OCI-LY3 (cell line): ENCODE measurements around the gene LONP1.

ENCODE experiments used
- H2AFZ ChIP-seq: fragments of 200-600, 300-600 bp; shearing (Covaris generic); 2 replicates; pipeline ENCODE4 v1.6.0; 2014; ENCODE audit warnings: antibody characterized with exemption, low read depth, low read length
- H3K27ac ChIP-seq: fragments of 200-600, 300-600 bp; sonication (generic); 2 replicates; pipeline ENCODE4 v1.5.1; 2014; ENCODE audit warnings: mild to moderate bottlenecking, low read length, moderate library complexity, mixed read lengths
- H3K27me3 ChIP-seq: fragments of 200-600, 300-600 bp; sonication (generic); 2 replicates; pipeline ENCODE4 v1.6.1; 2014; ENCODE audit warnings: low read depth, low read length, mixed read lengths
- H3K36me3 ChIP-seq: fragments of 200-600, 300-600 bp; sonication (generic); replicated peaks from 2 replicates; pipeline ENCODE3; 2014; ENCODE audit warnings: low read depth, low read length, mixed read lengths
- H3K4me1 ChIP-seq: fragments of 300-600, 200-600 bp; sonication (generic); 2 replicates; pipeline ENCODE4 v1.6.1; 2014; ENCODE audit warnings: low read length, mixed read lengths
- H3K4me2 ChIP-seq: fragments of 200-600, 300-600 bp; sonication (generic); 2 replicates; pipeline ENCODE4 v1.6.1; 2014; ENCODE audit warnings: low read length, mixed read lengths
- H3K4me3 ChIP-seq: fragments of 300-600, 200-600 bp; sonication (generic); 2 replicates; pipeline ENCODE4 v1.5.1; 2014; ENCODE audit warnings: antibody characterized with exemption, mild to moderate bottlenecking, low read length, moderate library complexity
- H3K79me2 ChIP-seq: fragments of 300-600, 200-600 bp; shearing (Covaris generic); 2 replicates; pipeline ENCODE4 v1.6.1; 2014; ENCODE audit warnings: mild to moderate bottlenecking, low read length, mixed read lengths
- H3K9ac ChIP-seq: fragments of 300-600, 200-600 bp; shearing (Covaris generic); 2 replicates; pipeline ENCODE4 v1.6.0; 2014; ENCODE audit warnings: mild to moderate bottlenecking, low read length, moderate library complexity
- H3K9me3 ChIP-seq: fragments of 200-600, 300-600 bp; shearing (Covaris generic); 2 replicates; pipeline ENCODE4 v1.6.1; 2014; ENCODE audit warnings: low read length, mixed read lengths; ENCODE audit not compliant: insufficient read depth
- H4K20me1 ChIP-seq: fragments of 200-600, 300-600 bp; sonication (generic); 2 replicates; pipeline ENCODE4 v1.6.1; 2016; ENCODE audit warnings: low read length, mixed read lengths; ENCODE audit not compliant: insufficient read depth
- CTCF ChIP-seq: fragments of 200-600, 300-600 bp; sonication (generic); IDR thresholded peaks from 2 replicates; pipeline ENCODE4 v1.5.1; 2014; ENCODE audit warnings: antibody characterized with exemption, low read length, low read depth
- EZH2phosphoT487 ChIP-seq: fragments of 200-600 bp; shearing (Covaris generic); IDR thresholded peaks from 2 replicates; pipeline ENCODE4 v1.6.1; 2018; ENCODE audit warnings: antibody characterized with exemption, mixed run types, low read depth

The LONP1 gene

GRCh38 chr19:5682107-5682482 lies 37.9 kb downstream of the LONP1 start:
- H4K20me1 ChIP-seq, result no peaks in the 10 kb centered on the region
- TF ChIP-seq CTCF (no peak), EZH2phosphoT487 (no peak)
- H3K4me2 ChIP-seq, result no peak overlapping the region
- no peak overlapping the region for H3K4me3 ChIP-seq
- H3K79me2 ChIP-seq, result peaks cover 12% of the 10 kb centered on the region
- H3K9ac ChIP-seq, result no peak overlapping the region
- H3K27me3 ChIP-seq, result no peaks in the 10 kb centered on the region
- peaks cover 3% of the 10 kb centered on the region for H3K36me3 ChIP-seq
- H2AFZ ChIP-seq, result no peak overlapping the region
- H3K4me1 ChIP-seq, result peaks cover 17% of the 10 kb centered on the region; the same call in 1 of the 2 replicates
- no peaks in the 10 kb centered on the region for H3K9me3 ChIP-seq
- H3K27ac ChIP-seq, result no peak overlapping the region

- no peaks in the 10 kb centered on the region for H3K9me3 ChIP-seq
- TF ChIP-seq EZH2phosphoT487 (no peak), CTCF (no peak)
- H4K20me1 ChIP-seq, result no peaks in the 10 kb centered on the region
- no peak overlapping the region for H3K27ac ChIP-seq
- peaks cover 12% of the 10 kb centered on the region for H3K79me2 ChIP-seq
- H3K4me1 ChIP-seq, result peaks cover 17% of the 10 kb centered on the region; the same call in 1 of the 2 replicates
- peaks cover 3% of the 10 kb centered on the region for H3K36me3 ChIP-seq
- peak overlapping the region; percentile 88 for H3K4me3 ChIP-seq
- H3K27me3 ChIP-seq, result no peaks in the 10 kb centered on the region
- peak overlapping the region; percentile 79 for H3K4me2 ChIP-seq
- H3K9ac ChIP-seq, result no peak overlapping the region
- no peak overlapping the region for H2AFZ ChIP-seq
Measured at GRCh38 chr19:5681391-5682106, 38.4 kb downstream of the LONP1 start.

- Histone ChIP-seq H3K9ac (peak within 1 kb of the TSS; percentile 92), H2AFZ (peak within 1 kb of the TSS; percentile 81), H3K36me3 (peaks cover 3% of the 10 kb centered on the region), H3K9me3 (no peaks in the 10 kb centered on the region), H3K79me2 (peaks cover 12% of the 10 kb centered on the region), H3K4me2 (peak within 1 kb of the TSS; percentile 96), H3K27me3 (no peaks in the 10 kb centered on the region), H4K20me1 (no peaks in the 10 kb centered on the region), H3K4me3 (peak within 1 kb of the TSS; percentile 88), H3K4me1 (peaks cover 12% of the 10 kb centered on the region; the same call in 1 of the 2 replicates), H3K27ac (peak within 1 kb of the TSS; percentile 65)
- TF ChIP-seq CTCF (no peak), EZH2phosphoT487 (no peak)
Measured at GRCh38 chr19:5680437-5681368, 39.2 kb downstream of the LONP1 start, which contains the start of the genes HSD11B1L and MICOS13. HSD11B1L (plus strand) TSS chr19:5681027; CDS start chr19:5684833, 3,806 bp downstream. MICOS13 (minus strand) TSS chr19:5680516; CDS start chr19:5680486, 30 bp downstream.

- Histone ChIP-seq H3K27ac (peak overlapping the region; percentile 65), H3K36me3 (peaks cover 3% of the 10 kb centered on the region), H3K79me2 (peaks cover 12% of the 10 kb centered on the region), H3K4me2 (peak overlapping the region; percentile 96), H3K27me3 (no peaks in the 10 kb centered on the region), H4K20me1 (no peaks in the 10 kb centered on the region), H3K9ac (peak overlapping the region; percentile 92), H3K4me3 (peak overlapping the region; percentile 88), H3K4me1 (peaks cover 12% of the 10 kb centered on the region; the same call in 1 of the 2 replicates), H2AFZ (peak overlapping the region; percentile 81), H3K9me3 (no peaks in the 10 kb centered on the region)
- TF ChIP-seq EZH2phosphoT487 (no peak), CTCF (no peak)
Measured at GRCh38 chr19:5680084-5680436, 39.9 kb downstream of the LONP1 start.
